ENCODE results near the gene YTHDF1.

DNA sequence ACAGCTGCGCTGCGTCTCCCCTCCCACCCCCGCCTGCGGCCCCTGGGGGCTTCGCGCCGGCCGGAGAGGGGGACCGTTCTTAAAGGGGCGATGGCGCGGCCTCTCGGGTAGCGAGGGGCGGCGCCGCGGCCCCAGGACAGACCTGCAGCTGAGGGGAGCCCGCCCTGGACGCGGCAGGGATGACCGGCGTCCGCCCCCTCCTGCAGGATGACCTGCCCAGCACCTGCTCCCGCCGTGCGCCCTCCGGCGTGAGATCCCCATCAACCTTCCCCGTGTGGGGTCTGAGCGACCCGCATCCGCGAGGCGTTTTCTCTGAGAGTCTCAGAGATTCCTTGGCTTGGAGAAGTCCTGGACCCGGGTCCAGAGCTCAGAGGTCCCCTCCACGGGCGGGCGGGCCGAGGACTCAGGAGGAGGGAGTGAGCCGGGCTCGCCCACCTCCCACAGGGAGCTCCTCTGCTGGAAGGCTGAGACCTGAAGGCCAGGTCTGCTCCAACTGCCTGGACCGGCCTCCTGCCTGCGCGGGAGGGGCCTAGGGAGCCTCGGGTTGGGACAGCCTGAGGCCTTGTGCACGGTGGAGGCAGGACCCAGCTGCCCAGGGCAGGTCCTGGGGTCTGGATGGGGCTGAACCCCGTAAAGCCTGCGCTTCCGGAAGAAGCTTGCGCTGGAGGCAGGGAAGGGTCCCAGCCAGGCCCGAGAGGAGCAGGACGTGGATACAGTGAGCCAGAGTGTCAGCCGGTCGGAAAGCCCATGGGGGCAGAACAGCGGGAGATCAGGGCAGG is 38.9 kb upstream of the YTHDF1 start:
- TF ChIP-seq, protein P1, sequence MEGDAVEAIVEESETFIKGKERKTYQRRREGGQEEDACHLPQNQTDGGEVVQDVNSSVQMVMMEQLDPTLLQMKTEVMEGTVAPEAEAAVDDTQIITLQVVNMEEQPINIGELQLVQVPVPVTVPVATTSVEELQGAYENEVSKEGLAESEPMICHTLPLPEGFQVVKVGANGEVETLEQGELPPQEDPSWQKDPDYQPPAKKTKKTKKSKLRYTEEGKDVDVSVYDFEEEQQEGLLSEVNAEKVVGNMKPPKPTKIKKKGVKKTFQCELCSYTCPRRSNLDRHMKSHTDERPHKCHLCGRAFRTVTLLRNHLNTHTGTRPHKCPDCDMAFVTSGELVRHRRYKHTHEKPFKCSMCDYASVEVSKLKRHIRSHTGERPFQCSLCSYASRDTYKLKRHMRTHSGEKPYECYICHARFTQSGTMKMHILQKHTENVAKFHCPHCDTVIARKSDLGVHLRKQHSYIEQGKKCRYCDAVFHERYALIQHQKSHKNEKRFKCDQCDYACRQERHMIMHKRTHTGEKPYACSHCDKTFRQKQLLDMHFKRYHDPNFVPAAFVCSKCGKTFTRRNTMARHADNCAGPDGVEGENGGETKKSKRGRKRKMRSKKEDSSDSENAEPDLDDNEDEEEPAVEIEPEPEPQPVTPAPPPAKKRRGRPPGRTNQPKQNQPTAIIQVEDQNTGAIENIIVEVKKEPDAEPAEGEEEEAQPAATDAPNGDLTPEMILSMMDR (IDR thresholded peaks at IDR 0.05): no peak
- TF ChIP-seq POLR2A (IDR thresholded peaks at IDR 0.05) (no peak), POLR2AphosphoS5 (IDR thresholded peaks at IDR 0.05) (no peak), EP300 (IDR thresholded peaks at IDR 0.05) (no peak)

All from upper lobe of left lung (tissue), 4 donors.